Thoracic aorta (tissue), 2 donors: ENCODE measurements around the gene MRPL27. TPM values are rescaled to one million over a fixed set of nuclear protein-coding genes. Genes with fewer than 3 reads are reported as not detected.
"Not testable (repeated sequence)": the region's sequence is repeated elsewhere in the genome, so short reads cannot be mapped to it uniquely, and the experiment has no call there.

Experiments
- ATAC-seq: fragments of 150-250 bp; one replicate; pipeline ENCODE4 v1.8.0; 2017; ENCODE audit warnings: low read depth; ENCODE audit not compliant: insufficient number of reproducible peaks, low FRiP score
- DNase-seq: peaks from one replicate; pipeline ENCODE4 v3.0.0-alpha.2; 2020; ENCODE audit warnings: low spot score
- H3K27ac ChIP-seq, 2 donors: fragments of 200-600 bp; sonication (generic); 1 replicate in 1 of 2; 2 replicates in 1 of 2; pipeline ENCODE4 v1.5.1; 2016; ENCODE audit warnings: mild to moderate bottlenecking in 2 of 2, moderate library complexity in 2 of 2
- H3K27me3 ChIP-seq: fragments of 200-600 bp; sonication (generic); replicated peaks from 2 replicates; pipeline ENCODE4 v1.6.0; 2016; ENCODE audit warnings: mild to moderate bottlenecking; ENCODE audit not compliant: insufficient read depth
- H3K36me3 ChIP-seq: fragments of 200-600 bp; sonication (generic); one replicate; pipeline ENCODE4 v1.5.1; 2016
- H3K4me1 ChIP-seq, 2 donors: fragments of 200-600 bp; sonication (generic); 1 replicate in 1 of 2; 2 replicates in 1 of 2; pipeline versions ENCODE4 v1.5.1 to v1.6.0; 2016; ENCODE audit warnings: low read depth in 2 of 2, mild to moderate bottlenecking in 1 of 2; ENCODE audit not compliant: control insufficient read depth in 1 of 2
- H3K4me3 ChIP-seq: fragments of 200-600 bp; sonication (generic); 2 replicates; pipeline ENCODE4 v1.5.1; 2016; ENCODE audit warnings: mild to moderate bottlenecking
- H3K9me3 ChIP-seq: fragments of 200-600 bp; sonication (generic); 2 replicates; pipeline ENCODE4 v1.5.1; 2016
- total RNA-seq, 2 donors: library from RNA; depleted of rRNA; stranded (reverse); fragments of >200 nt; gene quantifications; one replicate each; pipeline versions ENCODE4 v1.1.0 to v1.2.3, GENCODE V29; 2016
- TF ChIP-seq, protein P1 (sequence below): fragments of 200-600 bp; sonication (generic); IDR thresholded peaks from one replicate; pipeline ENCODE4 v1.5.1; 2019; ENCODE audit warnings: antibody characterized with exemption

The MRPL27 gene
- 10 to 100 TPM; 17.1 to 42.9 TPM for total RNA-seq

DNA sequence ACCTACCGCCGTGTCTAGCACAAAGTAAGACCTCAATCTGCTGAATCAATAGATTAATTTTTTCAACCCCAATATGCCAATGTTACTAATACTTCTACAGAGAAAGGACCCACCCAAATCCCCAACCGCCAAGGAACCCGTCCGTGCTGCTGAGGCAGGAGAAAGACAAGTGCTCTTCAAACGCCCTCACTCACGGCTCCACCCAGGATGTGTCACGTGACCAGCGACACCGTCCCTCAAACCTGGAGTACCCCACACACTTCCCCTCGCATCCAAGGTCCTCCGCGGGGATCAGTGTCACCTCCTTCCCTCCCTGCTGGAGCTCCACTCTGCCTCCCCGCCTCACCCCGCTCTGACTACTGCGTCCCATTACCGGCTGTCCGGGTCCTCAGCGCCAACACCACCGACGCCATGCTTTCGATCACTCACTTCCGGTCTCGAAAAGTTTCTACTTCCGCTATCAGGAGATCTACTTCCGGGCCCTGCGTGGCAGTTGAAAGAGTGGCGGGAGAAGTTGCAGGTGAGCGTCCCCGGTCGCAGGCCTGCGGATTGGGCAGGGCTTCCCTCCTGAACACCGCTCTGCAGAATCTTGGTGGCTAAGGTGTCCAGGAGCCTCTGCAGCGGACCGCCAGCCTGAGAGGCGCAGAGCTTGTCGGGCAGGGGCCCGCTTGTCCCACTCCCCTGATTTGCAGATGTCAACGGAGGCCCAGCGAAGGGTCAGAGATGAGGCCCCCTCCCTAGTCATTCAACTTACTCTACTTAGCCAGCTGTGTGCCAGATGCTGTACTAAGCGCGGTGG lies at the start of gene MRPL27, which contains the start of gene EME1:
Gene MRPL27 (minus strand): TSS at position 427 of the 799 bp plus-strand sequence. CDS start 14 bp downstream, at position 413.
Gene EME1 (plus strand): TSS at position 472 of the 799 bp plus-strand sequence. CDS start 1,980 bp downstream, outside the sequence.
- H3K27ac ChIP-seq, result peak within 1 kb of the TSS; percentile 87 to 92
- no peaks in the 10 kb centered on the region for H3K9me3 ChIP-seq
- ATAC-seq (peak; percentile 72), DNase-seq (peak; percentile 47)
- H3K4me1 ChIP-seq, result peaks cover 4 to 19% of the 10 kb centered on the region in 2 donors
- TF ChIP-seq, protein P1, sequence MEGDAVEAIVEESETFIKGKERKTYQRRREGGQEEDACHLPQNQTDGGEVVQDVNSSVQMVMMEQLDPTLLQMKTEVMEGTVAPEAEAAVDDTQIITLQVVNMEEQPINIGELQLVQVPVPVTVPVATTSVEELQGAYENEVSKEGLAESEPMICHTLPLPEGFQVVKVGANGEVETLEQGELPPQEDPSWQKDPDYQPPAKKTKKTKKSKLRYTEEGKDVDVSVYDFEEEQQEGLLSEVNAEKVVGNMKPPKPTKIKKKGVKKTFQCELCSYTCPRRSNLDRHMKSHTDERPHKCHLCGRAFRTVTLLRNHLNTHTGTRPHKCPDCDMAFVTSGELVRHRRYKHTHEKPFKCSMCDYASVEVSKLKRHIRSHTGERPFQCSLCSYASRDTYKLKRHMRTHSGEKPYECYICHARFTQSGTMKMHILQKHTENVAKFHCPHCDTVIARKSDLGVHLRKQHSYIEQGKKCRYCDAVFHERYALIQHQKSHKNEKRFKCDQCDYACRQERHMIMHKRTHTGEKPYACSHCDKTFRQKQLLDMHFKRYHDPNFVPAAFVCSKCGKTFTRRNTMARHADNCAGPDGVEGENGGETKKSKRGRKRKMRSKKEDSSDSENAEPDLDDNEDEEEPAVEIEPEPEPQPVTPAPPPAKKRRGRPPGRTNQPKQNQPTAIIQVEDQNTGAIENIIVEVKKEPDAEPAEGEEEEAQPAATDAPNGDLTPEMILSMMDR, result no peak
- H3K27me3 ChIP-seq, result no peaks in the 10 kb centered on the region
- peaks cover 24% of the 10 kb centered on the region for H3K36me3 ChIP-seq
- H3K4me3 ChIP-seq, result peak within 1 kb of the TSS; percentile 92

DNA sequence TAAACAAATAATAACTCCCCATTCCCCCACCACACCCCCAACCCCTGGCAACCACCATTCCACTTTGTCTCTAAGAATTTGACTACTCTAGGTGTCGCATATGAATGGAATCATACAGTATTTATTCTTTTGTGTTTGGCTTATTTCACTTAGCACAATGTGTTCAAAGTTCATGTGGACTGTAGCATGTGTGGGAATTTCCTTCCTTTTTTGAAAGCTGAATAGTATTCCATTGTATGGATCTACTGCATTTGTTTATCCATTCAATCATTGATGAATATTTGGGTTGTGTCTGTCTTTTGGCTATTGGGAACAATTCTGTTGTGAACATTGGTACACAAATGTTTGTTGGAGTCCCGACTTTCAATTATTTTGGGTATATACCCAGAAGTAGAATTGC lies 49.8 kb upstream of the MRPL27 start:
- H3K36me3 ChIP-seq, result no peaks in the 10 kb centered on the region
- ATAC-seq (no peak), DNase-seq (no peak)
- TF ChIP-seq, protein P1, result no peak
- H3K27me3 ChIP-seq, result no peaks in the 10 kb centered on the region
- H3K27ac ChIP-seq, result no peak overlapping the region
- H3K4me3 ChIP-seq, result no peak overlapping the region
- H3K4me1 ChIP-seq, result peaks cover 14 to 39% of the 10 kb centered on the region in 2 donors
- no peaks in the 10 kb centered on the region for H3K9me3 ChIP-seq

DNA sequence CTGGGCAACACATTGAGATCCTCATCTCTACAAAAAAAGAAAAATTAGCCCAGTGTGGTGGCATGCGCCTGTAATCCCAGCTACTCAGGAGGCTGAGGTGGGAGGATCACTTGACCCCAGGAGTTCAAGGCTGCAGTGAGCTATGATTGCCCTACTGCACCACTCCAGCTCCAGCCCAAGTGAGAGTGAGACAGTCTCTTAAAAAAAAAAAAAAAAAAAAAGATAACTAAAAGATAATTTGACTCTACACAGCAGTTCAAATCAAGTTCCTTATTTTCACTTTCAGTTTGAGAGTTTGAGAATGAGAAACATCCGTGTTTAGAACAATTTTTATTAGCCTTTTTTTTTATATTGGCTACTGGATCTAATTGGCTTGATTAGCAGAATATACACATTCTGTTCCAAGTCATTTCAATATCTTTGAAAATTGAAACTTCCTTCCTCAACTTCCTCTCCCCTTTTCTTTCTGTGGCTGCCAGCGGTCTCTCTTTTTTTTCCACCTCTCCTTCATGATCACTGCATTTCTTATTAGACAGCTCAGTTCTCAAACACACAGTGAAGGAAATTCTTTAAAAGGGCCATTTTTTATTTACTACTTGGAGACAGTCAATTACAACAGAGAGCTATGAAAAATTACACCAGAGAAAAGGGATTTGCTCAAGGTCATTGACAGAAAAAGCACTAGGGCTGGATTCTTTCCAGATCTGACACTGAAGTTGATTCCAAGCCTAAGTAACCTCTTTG lies 48.5 kb upstream of the MRPL27 start:
- H3K36me3 ChIP-seq, result no peaks in the 10 kb centered on the region
- peak overlapping the region; percentile 57 for H3K4me3 ChIP-seq
- H3K27ac ChIP-seq, result peak overlapping the region in 1 of 2 donors; percentile 46
- H3K4me1 ChIP-seq, result peaks cover 8 to 27% of the 10 kb centered on the region in 2 donors
- H3K9me3 ChIP-seq, result no peaks in the 10 kb centered on the region
- no peaks in the 10 kb centered on the region for H3K27me3 ChIP-seq
- TF ChIP-seq, protein P1, result no peak
- ATAC-seq (no peak), DNase-seq (no peak)

DNA sequence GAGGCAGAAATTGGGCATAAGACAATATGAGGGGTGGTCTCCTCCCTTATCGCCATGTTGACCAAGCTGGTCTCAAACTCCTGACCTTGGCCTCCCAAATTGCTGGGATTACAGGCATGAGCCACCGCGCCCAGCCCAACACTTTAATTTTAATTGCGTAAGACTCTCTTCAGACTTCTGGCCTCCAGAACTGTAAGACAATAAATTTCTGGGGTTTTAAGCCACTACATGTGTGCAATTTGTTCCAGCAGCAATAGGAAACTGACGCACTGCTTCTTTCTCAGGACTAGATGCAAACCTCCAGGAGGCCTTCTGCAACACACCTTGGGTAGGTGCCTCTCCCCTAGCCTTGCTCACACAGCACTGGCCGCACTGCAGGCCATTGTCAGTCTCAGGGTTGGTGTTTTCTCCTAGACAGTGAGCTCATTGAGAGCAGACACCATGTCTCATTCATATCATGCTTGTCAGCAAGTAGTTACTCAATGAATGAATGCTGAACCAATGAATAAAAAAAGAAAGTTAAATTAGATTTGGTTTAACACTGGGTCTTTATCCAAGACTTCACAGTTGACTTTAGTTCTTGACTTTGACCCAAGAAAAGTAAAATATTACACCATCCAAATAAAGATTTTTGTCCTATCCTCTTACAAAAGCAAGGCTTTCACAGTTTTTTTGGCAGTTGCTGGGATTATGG lies 47.6 kb upstream of the MRPL27 start:
- H3K27ac ChIP-seq, result peak overlapping the region in 1 of 2 donors; percentile 46
- ATAC-seq, result no peak
- no peak for DNase-seq
- no peaks in the 10 kb centered on the region for H3K9me3 ChIP-seq
- peaks cover 8 to 23% of the 10 kb centered on the region in 2 donors for H3K4me1 ChIP-seq
- H3K27me3 ChIP-seq, result no peaks in the 10 kb centered on the region
- TF ChIP-seq, protein P1, result no peak
- no peaks in the 10 kb centered on the region for H3K36me3 ChIP-seq
- H3K4me3 ChIP-seq, result no peak overlapping the region

DNA sequence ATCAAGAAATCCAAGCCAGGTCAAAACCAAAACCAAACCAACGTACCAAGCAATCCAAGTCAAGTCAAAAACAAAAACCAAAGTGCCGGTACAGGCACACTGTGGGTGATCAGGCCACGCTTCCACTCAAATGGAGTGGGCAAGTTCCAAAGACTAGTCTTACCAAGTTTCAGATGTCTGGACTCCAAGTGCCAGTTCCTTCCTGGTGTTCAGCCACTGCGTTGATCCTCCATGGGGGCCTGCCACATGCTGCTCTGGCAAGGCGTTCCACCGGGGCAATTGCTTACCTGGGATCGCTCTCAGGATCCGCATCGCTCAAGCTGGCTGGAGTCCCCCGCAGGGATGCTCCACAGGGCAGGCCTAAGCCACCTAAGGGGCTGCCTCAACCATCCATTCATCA lies 46.6 kb upstream of the MRPL27 start:
- H3K27me3 ChIP-seq, H3K4me3 ChIP-seq, H3K36me3 ChIP-seq, DNase-seq, H3K27ac ChIP-seq, ATAC-seq, H3K9me3 ChIP-seq: not testable (repeated sequence)
- peaks cover 8 to 16% of the 10 kb centered on the region in 2 donors for H3K4me1 ChIP-seq
